ENCODE data around the gene RERE. TPM values are rescaled to one million over a fixed set of nuclear protein-coding genes. Genes with fewer than 3 reads are reported as not detected.

The RERE gene
- total RNA-seq, 1 donor from 2014 or later, result 124 TPM

GRCh38 chr1:8429549-8430110, 387.8 kb downstream of the RERE start:
- Mint-ChIP-seq H3K4me1 (ENCODE audit: low read depth, unreplicated experiment) (peaks cover 30% of the 10 kb centered on the region), H3K36me3 (ENCODE audit: low read depth, unreplicated experiment) (peaks cover 18% of the 10 kb centered on the region), H3K4me3 (ENCODE audit: unreplicated experiment) (no peak overlapping the region), H3K27me3 (ENCODE audit: low read depth, unreplicated experiment) (no peaks in the 10 kb centered on the region), H3K27ac (ENCODE audit: unreplicated experiment) (no peak overlapping the region), H3K9me3 (ENCODE audit: unreplicated experiment) (peaks cover 2% of the 10 kb centered on the region)
- Histone ChIP-seq H3K79me2 (ENCODE audit: insufficient read depth, low read length) (no peaks in the 10 kb centered on the region), H2AFZ (ENCODE audit: low read depth, low read length) (no peak overlapping the region), H3K9ac (ENCODE audit: low read length) (no peak overlapping the region), H3K27me3 (ENCODE audit: insufficient read depth, low read length) (no peaks in the 10 kb centered on the region), H3K4me3 (ENCODE audit: insufficient read depth, low read depth, low read length) (no peak overlapping the region), H3K27ac (ENCODE audit: low read depth, low read length) (no peak overlapping the region), H3K36me3 (ENCODE audit: insufficient read depth, low read length) (no peaks in the 10 kb centered on the region), H3K9me3 (ENCODE audit: insufficient read depth, low read depth, low read length) (no peaks in the 10 kb centered on the region), H3K4me1 (ENCODE audit: insufficient read depth, low read length) (peaks cover 2% of the 10 kb centered on the region), H3K4me2 (ENCODE audit: low read length) (no peak overlapping the region), H4K20me1 (ENCODE audit: insufficient read depth, low read length) (no peaks in the 10 kb centered on the region)
- TF ChIP-seq EZH2 (IDR thresholded peaks at IDR 0.05; ENCODE audit: insufficient read depth, low read length) (no peak), CTCF (IDR thresholded peaks at IDR 0.05; ENCODE audit: insufficient read depth, low read depth, low read length) (no peak)
- no peak for DNase-seq (ENCODE audit: low read depth)
- no peak for FAIRE-seq

- TF ChIP-seq EZH2 (IDR thresholded peaks at IDR 0.05; ENCODE audit: insufficient read depth, low read length) (no peak), CTCF (IDR thresholded peaks at IDR 0.05; ENCODE audit: insufficient read depth, low read depth, low read length) (no peak)
- Mint-ChIP-seq H3K27me3 (ENCODE audit: low read depth, unreplicated experiment) (no peaks in the 10 kb centered on the region), H3K27ac (ENCODE audit: unreplicated experiment) (no peak overlapping the region), H3K4me1 (ENCODE audit: low read depth, unreplicated experiment) (peaks cover 34% of the 10 kb centered on the region), H3K36me3 (ENCODE audit: low read depth, unreplicated experiment) (peaks cover 12% of the 10 kb centered on the region), H3K9me3 (ENCODE audit: unreplicated experiment) (peaks cover 2% of the 10 kb centered on the region), H3K4me3 (ENCODE audit: unreplicated experiment) (no peak overlapping the region)
- peaks cover 8% of the 10 kb centered on the region for H3K4me1 ChIP-seq (ENCODE audit: insufficient read depth, low read length)
- H3K79me2 ChIP-seq (ENCODE audit: insufficient read depth, low read length), result no peaks in the 10 kb centered on the region
- H2AFZ ChIP-seq (ENCODE audit: low read depth, low read length), result no peak overlapping the region
- no peaks in the 10 kb centered on the region for H3K36me3 ChIP-seq (ENCODE audit: insufficient read depth, low read length)
- no peaks in the 10 kb centered on the region for H3K27me3 ChIP-seq (ENCODE audit: insufficient read depth, low read length)
- H3K4me3 ChIP-seq (ENCODE audit: insufficient read depth, low read depth, low read length), result no peak overlapping the region
- DNase-seq (ENCODE audit: low read depth) (no peak), FAIRE-seq (no peak)
- no peaks in the 10 kb centered on the region for H4K20me1 ChIP-seq (ENCODE audit: insufficient read depth, low read length)
- H3K9me3 ChIP-seq (ENCODE audit: insufficient read depth, low read depth, low read length), result no peaks in the 10 kb centered on the region
- H3K27ac ChIP-seq (ENCODE audit: low read depth, low read length), result no peak overlapping the region
- H3K9ac ChIP-seq (ENCODE audit: low read length), result no peak overlapping the region
- H3K4me2 ChIP-seq (ENCODE audit: low read length), result no peak overlapping the region
Measured at GRCh38 chr1:8428441-8428840, 389.0 kb downstream of the RERE start.

GRCh38 chr1:8427986-8428385, 389.5 kb downstream of the RERE start:
- Histone ChIP-seq H4K20me1 (ENCODE audit: insufficient read depth, low read length) (peaks cover 1% of the 10 kb centered on the region), H2AFZ (ENCODE audit: low read depth, low read length) (no peak overlapping the region), H3K4me2 (ENCODE audit: low read length) (no peak overlapping the region), H3K36me3 (ENCODE audit: insufficient read depth, low read length) (no peaks in the 10 kb centered on the region), H3K9me3 (ENCODE audit: insufficient read depth, low read depth, low read length) (no peaks in the 10 kb centered on the region), H3K27me3 (ENCODE audit: insufficient read depth, low read length) (no peaks in the 10 kb centered on the region), H3K9ac (ENCODE audit: low read length) (no peak overlapping the region), H3K27ac (ENCODE audit: low read depth, low read length) (no peak overlapping the region), H3K4me3 (ENCODE audit: insufficient read depth, low read depth, low read length) (no peak overlapping the region), H3K79me2 (ENCODE audit: insufficient read depth, low read length) (peaks cover 4% of the 10 kb centered on the region), H3K4me1 (ENCODE audit: insufficient read depth, low read length) (peaks cover 8% of the 10 kb centered on the region)
- Mint-ChIP-seq H3K4me1 (ENCODE audit: low read depth, unreplicated experiment) (peaks cover 34% of the 10 kb centered on the region), H3K27ac (ENCODE audit: unreplicated experiment) (no peak overlapping the region), H3K27me3 (ENCODE audit: low read depth, unreplicated experiment) (no peaks in the 10 kb centered on the region), H3K4me3 (ENCODE audit: unreplicated experiment) (no peak overlapping the region), H3K9me3 (ENCODE audit: unreplicated experiment) (peaks cover 2% of the 10 kb centered on the region), H3K36me3 (ENCODE audit: low read depth, unreplicated experiment) (peaks cover 11% of the 10 kb centered on the region)
- no peak for FAIRE-seq
- DNase-seq (ENCODE audit: low read depth), result no peak
- TF ChIP-seq EZH2 (IDR thresholded peaks at IDR 0.05; ENCODE audit: insufficient read depth, low read length) (no peak), CTCF (IDR thresholded peaks at IDR 0.05; ENCODE audit: insufficient read depth, low read depth, low read length) (no peak)
